ENCODE results near the gene ANTXR1.

The ANTXR1 gene

GRCh38 chr2:69102041-69102593 lies 89.1 kb downstream of the ANTXR1 start:
- DNase-seq = no peak

GRCh38 chr2:69103419-69103818 lies 90.4 kb downstream of the ANTXR1 start:
- no peak for DNase-seq

GRCh38 chr2:69104261-69104660 lies 91.3 kb downstream of the ANTXR1 start:
- no peak for DNase-seq

GRCh38 chr2:69109255-69109654 lies 96.3 kb downstream of the ANTXR1 start:
- DNase-seq = no peak

- DNase-seq = no peak
Measured at GRCh38 chr2:69111076-69111475, 98.1 kb downstream of the ANTXR1 start.

- DNase-seq = no peak
Measured at GRCh38 chr2:69113627-69114026, 100.6 kb downstream of the ANTXR1 start.

- DNase-seq = no peak
Measured at GRCh38 chr2:69114534-69114933, 101.6 kb downstream of the ANTXR1 start.

GRCh38 chr2:69116438-69116837 lies 103.5 kb downstream of the ANTXR1 start:
- no peak for DNase-seq

- no peak for DNase-seq
Measured at GRCh38 chr2:69118609-69119008, 105.6 kb downstream of the ANTXR1 start.

- DNase-seq = no peak
Measured at GRCh38 chr2:69119104-69119894, 106.3 kb downstream of the ANTXR1 start.

GRCh38 chr2:69122271-69122670 lies 109.3 kb downstream of the ANTXR1 start:
- no peak for DNase-seq

- no peak for DNase-seq
Measured at GRCh38 chr2:69123182-69123581, 110.2 kb downstream of the ANTXR1 start.

- DNase-seq = no peak
Measured at GRCh38 chr2:69124343-69124742, 111.4 kb downstream of the ANTXR1 start.

- DNase-seq = no peak
Measured at GRCh38 chr2:69125816-69126215, 112.8 kb downstream of the ANTXR1 start.

GRCh38 chr2:69126341-69126740 lies 113.4 kb downstream of the ANTXR1 start:
- DNase-seq = no peak

GRCh38 chr2:69131452-69131851 lies 118.5 kb downstream of the ANTXR1 start:
- DNase-seq = no peak

- DNase-seq = no peak
Measured at GRCh38 chr2:69131983-69132675, 119.2 kb downstream of the ANTXR1 start.

- DNase-seq = no peak
Measured at GRCh38 chr2:69132960-69133590, 120.1 kb downstream of the ANTXR1 start.

- DNase-seq = no peak
Measured at GRCh38 chr2:69133898-69134297, 120.9 kb downstream of the ANTXR1 start.

- no peak for DNase-seq
Measured at GRCh38 chr2:69134306-69134945, 121.4 kb downstream of the ANTXR1 start.

- DNase-seq = no peak
Measured at GRCh38 chr2:69138247-69138772, 125.3 kb downstream of the ANTXR1 start.

GRCh38 chr2:69138793-69139459 lies 125.9 kb downstream of the ANTXR1 start:
- no peak for DNase-seq

All from stimulated activated CD4-positive, alpha-beta T cell treated with anti-CD3 and anti-CD28 coated beads, Interleukin-4, amount 100 ng/mL, for 4 hours (primary cell).